Gastroesophageal sphincter (tissue), 3 donors: ENCODE results near the gene CNTNAP2.

Experiments used
- CTCF ChIP-seq, 4 experiments: fragments of 200-600 bp in 2 of 4; fragments of 450-650 bp in 2 of 4; sonication (generic) in 1 of 4; IDR thresholded peaks; one replicate each; pipeline ENCODE4 v1.5.1; 2017 to 2019; ENCODE audit warnings: antibody characterized with exemption in 4 of 4, mild to moderate bottlenecking in 2 of 4, moderate library complexity in 2 of 4
- EP300 ChIP-seq: sonication (generic); formaldehyde crosslinking; IDR thresholded peaks from one replicate; pipeline ENCODE4 v1.6.1; 2017; ENCODE audit warnings: antibody characterized with exemption, mild to moderate bottlenecking
- POLR2A ChIP-seq, 2 donors: fragments of 450-650 bp; IDR thresholded peaks; one replicate each; pipeline ENCODE4 v1.6.1; 2017; ENCODE audit warnings: antibody characterized with exemption in 2 of 2, mild to moderate bottlenecking in 2 of 2, moderate library complexity in 1 of 2
- POLR2AphosphoS5 ChIP-seq: sonication (generic); formaldehyde crosslinking; IDR thresholded peaks from one replicate; pipeline ENCODE4 v1.6.1; 2017; ENCODE audit warnings: antibody characterized with exemption

- no peak for TF ChIP-seq CTCF (IDR thresholded peaks at IDR 0.05)
- TF ChIP-seq EP300, result no peak
- TF ChIP-seq POLR2AphosphoS5, result no peak
- TF ChIP-seq POLR2A (IDR thresholded peaks at IDR 0.05), result no peak
Observed at GRCh38 chr7:147519062-147519461, 1402.5 kb downstream of the CNTNAP2 start.
